KMS-11 (cell line): ENCODE results near the gene SDHA.

ENCODE experiments used
- H2AFZ ChIP-seq: fragments of 200-600 bp; sonication (generic); 2 replicates; pipeline ENCODE4 v1.6.1; 2016; ENCODE audit warnings: antibody characterized with exemption, mixed run types, low read depth
- H3K27ac ChIP-seq: fragments of 200-600 bp; sonication (generic); 2 replicates; pipeline ENCODE4 v1.6.1; 2016; ENCODE audit warnings: mild to moderate bottlenecking, mixed run types
- H3K27me3 ChIP-seq: fragments of 200-600 bp; sonication (generic); 2 replicates; pipeline ENCODE4 v1.6.1; 2017; ENCODE audit warnings: mild to moderate bottlenecking, low read depth, mixed run types, moderate library complexity; ENCODE audit not compliant: insufficient read depth
- H3K36me3 ChIP-seq: fragments of 200-600 bp; sonication (generic); 2 replicates; pipeline ENCODE4 v1.6.1; 2017; ENCODE audit warnings: mild to moderate bottlenecking, mixed run types; ENCODE audit not compliant: insufficient read depth
- H3K4me1 ChIP-seq: fragments of 200-600 bp; sonication (generic); 2 replicates; pipeline ENCODE4 v1.6.1; 2016; ENCODE audit warnings: mild to moderate bottlenecking, low read depth, mixed run types; ENCODE audit not compliant: poor library complexity, severe bottlenecking
- H3K4me2 ChIP-seq: fragments of 200-600 bp; sonication (generic); 2 replicates; pipeline ENCODE4 v1.7.0; 2016; ENCODE audit warnings: mild to moderate bottlenecking, mixed run types
- H3K4me3 ChIP-seq: fragments of 200-600 bp; sonication (generic); IDR thresholded peaks from 2 replicates; pipeline ENCODE4 v1.6.1; 2017; ENCODE audit warnings: low read depth, low read length, mixed read lengths; ENCODE audit not compliant: insufficient read depth
- H3K79me2 ChIP-seq: fragments of 200-600 bp; sonication (generic); 2 replicates; pipeline ENCODE4 v1.6.1; 2016; ENCODE audit warnings: low read depth, mixed run types; ENCODE audit not compliant: insufficient read depth
- H3K9ac ChIP-seq: fragments of 200-600 bp; sonication (generic); 2 replicates; pipeline ENCODE4 v1.6.1; 2016; ENCODE audit warnings: mild to moderate bottlenecking, mixed run types
- H4K20me1 ChIP-seq: fragments of 200-600 bp; sonication (generic); 2 replicates; pipeline ENCODE4 v1.6.1; 2016; ENCODE audit warnings: mild to moderate bottlenecking, mixed run types; ENCODE audit not compliant: insufficient read depth
- TF ChIP-seq, protein P1 (sequence below): fragments of 200-600 bp; sonication (generic); conservative IDR thresholded peaks from 2 replicates; pipeline ENCODE4 v1.6.1; 2017; ENCODE audit warnings: low read depth, mild to moderate bottlenecking, antibody characterized with exemption, low read length, moderate library complexity, mixed read lengths

The SDHA gene

DNA sequence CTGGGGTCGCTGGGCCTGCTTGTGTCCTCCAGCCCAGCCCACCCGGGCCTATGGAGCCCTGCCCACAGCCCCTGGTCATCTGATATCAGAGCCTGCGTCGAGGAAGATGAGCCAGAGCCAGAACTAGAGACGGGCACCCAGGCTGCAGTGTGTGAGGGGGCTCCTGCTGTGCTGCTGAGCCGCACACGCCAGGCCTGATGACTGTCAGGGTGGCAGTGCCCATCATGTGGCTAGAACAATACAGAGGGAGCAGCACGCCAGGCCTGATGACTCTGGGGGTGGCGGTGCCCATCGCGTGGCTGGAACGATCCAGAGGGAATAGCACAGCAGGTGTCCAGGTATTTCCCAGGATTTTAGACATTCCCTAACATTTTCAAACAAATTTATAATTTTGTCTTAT is 36.0 kb upstream of the SDHA start:
- H2AFZ ChIP-seq: no peak overlapping the region
- no peak overlapping the region for H3K4me2 ChIP-seq
- TF ChIP-seq, protein P1, sequence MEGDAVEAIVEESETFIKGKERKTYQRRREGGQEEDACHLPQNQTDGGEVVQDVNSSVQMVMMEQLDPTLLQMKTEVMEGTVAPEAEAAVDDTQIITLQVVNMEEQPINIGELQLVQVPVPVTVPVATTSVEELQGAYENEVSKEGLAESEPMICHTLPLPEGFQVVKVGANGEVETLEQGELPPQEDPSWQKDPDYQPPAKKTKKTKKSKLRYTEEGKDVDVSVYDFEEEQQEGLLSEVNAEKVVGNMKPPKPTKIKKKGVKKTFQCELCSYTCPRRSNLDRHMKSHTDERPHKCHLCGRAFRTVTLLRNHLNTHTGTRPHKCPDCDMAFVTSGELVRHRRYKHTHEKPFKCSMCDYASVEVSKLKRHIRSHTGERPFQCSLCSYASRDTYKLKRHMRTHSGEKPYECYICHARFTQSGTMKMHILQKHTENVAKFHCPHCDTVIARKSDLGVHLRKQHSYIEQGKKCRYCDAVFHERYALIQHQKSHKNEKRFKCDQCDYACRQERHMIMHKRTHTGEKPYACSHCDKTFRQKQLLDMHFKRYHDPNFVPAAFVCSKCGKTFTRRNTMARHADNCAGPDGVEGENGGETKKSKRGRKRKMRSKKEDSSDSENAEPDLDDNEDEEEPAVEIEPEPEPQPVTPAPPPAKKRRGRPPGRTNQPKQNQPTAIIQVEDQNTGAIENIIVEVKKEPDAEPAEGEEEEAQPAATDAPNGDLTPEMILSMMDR: no peak
- H3K27ac ChIP-seq: no peak overlapping the region
- no peaks in the 10 kb centered on the region for H3K27me3 ChIP-seq
- H3K9ac ChIP-seq: no peak overlapping the region
- H3K36me3 ChIP-seq: no peaks in the 10 kb centered on the region
- no peak overlapping the region for H3K4me3 ChIP-seq
- no peaks in the 10 kb centered on the region for H4K20me1 ChIP-seq
- no peaks in the 10 kb centered on the region for H3K79me2 ChIP-seq
- no peaks in the 10 kb centered on the region for H3K4me1 ChIP-seq

DNA sequence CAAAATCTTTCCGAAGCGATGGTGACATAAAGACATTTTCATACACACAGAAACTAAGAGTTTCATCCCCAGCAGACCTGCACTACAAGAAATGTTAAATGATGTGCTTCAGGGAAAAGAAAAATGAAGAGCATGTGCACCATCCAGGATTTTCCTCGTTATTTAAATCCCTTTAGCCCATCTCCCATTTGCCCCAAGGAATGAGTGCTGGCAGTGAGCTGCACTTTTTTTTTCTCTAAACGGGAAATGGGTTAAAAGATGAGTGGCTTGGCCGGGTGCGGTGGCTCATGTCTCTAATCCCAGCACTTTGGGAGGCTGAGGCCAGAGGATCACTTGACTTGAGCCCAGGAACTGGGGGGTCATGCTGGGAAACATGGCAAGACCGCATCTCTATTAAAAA is 33.6 kb upstream of the SDHA start:
- Histone ChIP-seq H3K79me2 (peaks cover 8% of the 10 kb centered on the region; the same call in 1 of the 2 replicates), H3K27ac (no peak overlapping the region)
- TF ChIP-seq, protein P1: no peak

DNA sequence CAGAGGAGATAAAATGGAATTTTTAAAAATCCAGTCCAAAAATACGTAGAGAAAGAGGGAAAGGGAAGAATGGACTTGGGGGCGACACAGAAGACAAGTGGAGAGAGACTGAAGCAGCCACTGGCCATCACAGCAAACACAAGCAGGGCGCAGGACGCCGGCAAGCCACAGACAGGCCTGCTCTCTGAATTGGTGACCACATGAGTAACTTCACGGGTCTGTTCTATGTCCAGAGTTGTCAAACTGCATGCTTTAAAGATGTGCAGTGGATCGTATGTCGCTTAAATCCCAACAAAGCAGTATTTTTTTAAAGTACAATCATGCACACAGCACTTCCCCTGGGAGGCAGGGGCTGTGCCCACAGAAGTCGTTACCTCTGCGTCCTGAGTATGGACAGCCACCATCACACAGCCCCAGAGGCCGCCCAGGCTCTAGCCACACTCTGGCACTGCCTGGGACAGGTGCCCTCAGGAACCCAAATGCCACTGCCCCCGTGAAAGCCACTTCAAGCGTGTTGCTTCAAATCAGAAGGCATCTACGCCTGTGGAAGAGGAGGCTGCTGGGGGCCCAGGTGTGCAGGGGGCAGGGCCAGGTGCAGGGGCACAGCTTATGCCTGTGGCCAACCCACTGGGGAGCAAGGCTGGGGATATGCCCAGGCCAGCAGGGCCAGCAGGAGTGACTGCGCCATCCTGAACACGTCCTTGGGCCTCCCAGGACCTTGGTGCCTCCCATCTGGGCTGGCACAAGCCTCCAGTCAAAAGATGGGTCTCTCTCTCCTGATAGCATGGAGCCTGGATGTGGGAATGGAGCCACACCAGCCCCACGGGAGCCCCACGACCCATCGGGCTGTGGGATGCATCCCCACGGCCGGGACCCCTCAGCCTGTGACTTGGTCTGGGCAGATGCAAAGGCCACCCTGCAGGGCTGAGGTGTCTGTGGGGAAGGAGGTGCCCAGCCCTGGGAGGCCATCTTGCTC is 32.7 kb upstream of the SDHA start:
- no peaks in the 10 kb centered on the region for H4K20me1 ChIP-seq
- TF ChIP-seq, protein P1: no peak
- no peak overlapping the region for H3K4me3 ChIP-seq
- no peak overlapping the region for H3K9ac ChIP-seq
- peaks cover 29% of the 10 kb centered on the region for H3K4me1 ChIP-seq
- H3K36me3 ChIP-seq: no peaks in the 10 kb centered on the region
- no peaks in the 10 kb centered on the region for H3K27me3 ChIP-seq
- peaks cover 9% of the 10 kb centered on the region; the same call in 1 of the 2 replicates for H3K79me2 ChIP-seq
- H2AFZ ChIP-seq: no peak overlapping the region
- H3K27ac ChIP-seq: no peak overlapping the region
- H3K4me2 ChIP-seq: no peak overlapping the region

More for the DNA sequence above, 33.6 kb upstream of the SDHA start:
- no peak overlapping the region for H3K9ac ChIP-seq
- H3K4me2 ChIP-seq: no peak overlapping the region
- H2AFZ ChIP-seq: no peak overlapping the region
- H3K36me3 ChIP-seq: no peaks in the 10 kb centered on the region
- no peaks in the 10 kb centered on the region for H3K27me3 ChIP-seq
- H4K20me1 ChIP-seq: no peaks in the 10 kb centered on the region
- peaks cover 20% of the 10 kb centered on the region for H3K4me1 ChIP-seq
- H3K4me3 ChIP-seq: no peak overlapping the region

DNA sequence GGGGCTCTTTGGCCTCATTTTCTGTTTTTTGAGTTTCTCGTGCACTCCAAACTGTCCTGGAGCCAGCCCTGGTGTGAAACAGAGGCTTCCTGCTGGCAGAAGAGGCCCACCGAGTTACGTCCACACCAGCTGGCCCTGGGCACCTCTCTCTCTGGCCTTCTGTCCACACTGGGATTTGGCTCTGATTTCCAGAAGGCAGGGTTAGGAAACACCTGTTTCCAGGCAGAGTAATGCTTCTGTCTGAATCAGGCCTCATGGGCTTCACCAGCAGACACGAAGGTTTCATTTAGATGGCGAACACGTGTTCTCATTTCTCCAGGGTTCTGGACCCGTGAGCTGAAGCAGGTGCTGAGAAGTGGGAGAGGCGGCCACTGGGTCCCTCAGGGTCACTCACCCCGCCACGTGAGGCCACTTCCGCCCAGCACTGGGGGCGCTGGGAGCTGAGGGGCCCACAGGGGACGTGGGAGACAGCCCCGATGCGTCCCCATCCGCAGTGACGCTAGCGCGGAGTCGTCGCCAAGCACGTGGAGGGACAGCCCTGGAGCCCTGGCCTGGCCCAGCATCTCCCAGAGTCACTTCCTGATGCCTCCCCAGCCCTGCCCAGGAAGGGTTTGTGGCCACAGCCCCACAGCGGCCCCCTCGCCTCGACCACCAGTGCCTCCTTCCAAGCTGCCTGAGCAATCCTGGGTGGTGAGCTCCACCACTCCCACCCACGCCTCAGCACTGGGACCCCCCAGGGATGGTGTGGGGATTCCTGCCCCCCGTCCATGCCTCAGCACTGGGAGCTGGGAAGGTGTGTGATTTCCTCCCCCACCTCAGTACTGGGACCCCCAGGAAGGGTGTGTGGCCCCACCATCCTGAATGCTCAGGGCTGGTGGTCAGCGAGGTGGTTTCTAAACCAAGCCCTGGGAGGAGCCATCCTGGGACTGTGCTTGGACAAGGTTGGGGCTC is 31.8 kb upstream of the SDHA start:
- H3K27ac ChIP-seq: no peak overlapping the region

More for the DNA sequence above, 31.8 kb upstream of the SDHA start:
- no peaks in the 10 kb centered on the region for H3K27me3 ChIP-seq
- peaks cover 9% of the 10 kb centered on the region for H3K79me2 ChIP-seq
- no peaks in the 10 kb centered on the region for H3K36me3 ChIP-seq
- H3K4me3 ChIP-seq: no peak overlapping the region
- H2AFZ ChIP-seq: no peak overlapping the region
- H4K20me1 ChIP-seq: no peaks in the 10 kb centered on the region
- H3K9ac ChIP-seq: no peak overlapping the region
- TF ChIP-seq, protein P1: no peak
- H3K4me2 ChIP-seq: no peak overlapping the region
- peaks cover 39% of the 10 kb centered on the region for H3K4me1 ChIP-seq
